ENCODE results near the gene CEP152.
A peak's percentile ranks its signal among the peaks of the same experiment; 100 is the strongest.

Gene CEP152

DNA sequence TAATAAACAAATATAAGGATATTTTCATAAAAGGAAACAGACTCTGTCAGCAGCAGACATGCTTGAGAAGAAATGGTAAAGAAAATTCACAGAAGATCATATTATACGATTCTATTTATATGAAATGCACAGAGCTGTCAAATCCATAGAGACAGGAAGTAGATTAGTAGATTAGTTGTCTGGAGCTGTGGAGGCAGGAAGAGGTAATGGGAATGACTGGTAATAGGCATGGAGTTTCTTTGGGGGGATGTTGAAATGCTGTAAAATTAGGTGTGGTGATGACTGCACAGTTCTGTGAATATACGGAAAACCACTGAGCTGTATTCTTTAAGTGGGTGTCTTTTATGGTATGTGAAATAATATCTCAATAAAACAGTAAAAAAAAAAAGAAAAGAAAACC, 35.3 kb downstream of the CEP152 start:
- TF ChIP-seq GATA1 (IDR thresholded peaks at IDR 0.05; ENCODE audit: low read depth, low read length) (no peak), POLR2A (IDR thresholded peaks at IDR 0.05; ENCODE audit: low read length) (no peak)
- DNase-seq: no peak

DNA sequence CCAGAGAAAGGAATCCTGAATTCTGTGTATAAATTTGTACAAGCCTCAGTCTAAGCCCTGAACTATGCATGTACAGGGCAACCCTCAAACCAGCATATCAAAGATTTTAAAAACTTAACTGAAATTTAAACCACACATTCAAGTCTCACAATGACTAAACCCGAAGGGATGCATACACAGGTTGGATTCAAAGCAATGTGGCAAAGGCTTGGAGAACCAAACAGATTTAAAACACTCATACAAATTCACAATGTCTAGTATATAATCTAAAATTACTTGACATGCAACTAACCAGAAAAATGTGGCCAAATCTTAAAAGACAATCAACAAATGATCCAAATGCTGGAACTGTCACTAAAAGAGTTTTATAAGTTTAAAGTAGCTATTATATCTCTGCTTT, 36.4 kb downstream of the CEP152 start:
- TF ChIP-seq POLR2A (IDR thresholded peaks at IDR 0.05; ENCODE audit: low read length) (no peak), GATA1 (IDR thresholded peaks at IDR 0.05; ENCODE audit: low read depth, low read length) (no peak)
- DNase-seq: no peak

GRCh38 chr15:48766196-48766595, 44.7 kb downstream of the CEP152 start:
- DNase-seq: peak in 1 of 2 experiments; percentile 7
- TF ChIP-seq GATA1 (IDR thresholded peaks at IDR 0.05; ENCODE audit: low read depth, low read length) (no peak), POLR2A (IDR thresholded peaks at IDR 0.05; ENCODE audit: low read length) (no peak)

GRCh38 chr15:48765022-48765421, 45.8 kb downstream of the CEP152 start:
- peak; percentile 29 to 35 for DNase-seq
- no peak for TF ChIP-seq POLR2A (IDR thresholded peaks at IDR 0.05; ENCODE audit: low read length)
- TF ChIP-seq GATA1 (IDR thresholded peaks at IDR 0.05; ENCODE audit: low read depth, low read length): no peak

DNA sequence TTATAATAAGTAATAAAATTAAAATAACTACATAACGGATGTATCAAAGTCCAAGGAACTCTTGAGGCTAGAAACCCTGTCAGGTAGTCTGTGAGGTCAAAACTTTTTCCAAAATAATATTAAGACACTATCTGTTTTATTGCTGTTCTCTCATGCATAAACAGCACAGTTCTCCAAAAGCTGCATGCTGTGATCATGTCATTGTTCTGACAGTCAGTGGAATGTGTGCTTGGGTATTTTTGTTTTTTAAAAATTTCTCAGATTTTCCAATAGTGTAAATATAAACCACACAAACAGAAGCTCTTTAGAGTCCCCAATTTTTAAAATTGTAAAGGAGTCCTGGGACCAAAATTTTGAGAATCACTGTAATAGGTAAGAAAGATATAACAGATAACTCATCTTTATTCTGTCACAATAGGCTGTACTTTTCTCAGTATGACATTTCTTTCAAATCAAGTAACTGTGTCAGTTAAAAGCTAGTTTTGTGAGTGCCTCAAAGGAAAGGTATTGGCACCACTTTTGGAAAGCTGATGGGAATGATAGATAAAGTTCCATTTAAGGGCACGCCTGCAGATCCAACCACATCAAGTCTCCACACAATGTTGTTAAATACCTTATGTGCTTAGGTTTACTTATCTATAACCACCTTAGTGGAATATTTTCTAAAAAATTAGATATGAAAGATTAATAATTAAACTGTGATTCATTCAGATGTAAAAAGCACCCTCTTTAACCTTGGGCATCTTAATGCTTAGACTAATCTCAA, 49.3 kb downstream of the CEP152 start:
- no peak for DNase-seq
- TF ChIP-seq GATA1 (IDR thresholded peaks at IDR 0.05; ENCODE audit: low read depth, low read length) (no peak), POLR2A (IDR thresholded peaks at IDR 0.05; ENCODE audit: low read length) (no peak)

- no peak for DNase-seq
- no peak for TF ChIP-seq GATA1 (IDR thresholded peaks at IDR 0.05; ENCODE audit: low read depth, low read length)
- no peak for TF ChIP-seq POLR2A (IDR thresholded peaks at IDR 0.05; ENCODE audit: low read length)
These were observed 50.9 kb downstream of the CEP152 start for GRCh38 chr15:48759921-48760320.

GRCh38 chr15:48757661-48758060, 53.2 kb downstream of the CEP152 start:
- no peak for DNase-seq

DNA sequence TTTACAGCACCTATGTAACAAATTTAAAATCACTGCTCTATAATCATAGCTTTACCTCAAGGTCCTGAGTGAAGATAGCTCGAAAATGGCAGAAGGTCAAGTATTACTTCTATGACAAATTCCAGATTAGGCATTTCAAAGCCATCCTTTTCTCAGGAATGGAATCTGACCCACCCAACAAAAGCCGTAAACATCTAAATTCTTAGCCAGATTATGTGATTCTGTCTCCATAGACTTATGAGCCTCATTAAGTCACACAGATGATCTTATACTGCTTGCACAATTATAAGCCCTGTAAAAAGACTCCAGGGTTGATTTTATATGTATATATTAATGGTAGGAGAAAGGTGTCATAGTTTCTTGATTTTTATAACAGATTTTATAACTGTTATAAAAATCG, 56.9 kb downstream of the CEP152 start:
- TF ChIP-seq GATA1 (IDR thresholded peaks at IDR 0.05; ENCODE audit: low read depth, low read length) (no peak), POLR2A (IDR thresholded peaks at IDR 0.05; ENCODE audit: low read length) (no peak)
- DNase-seq: no peak

More at GRCh38 chr15:48757661-48758060, 53.2 kb downstream of the CEP152 start:
- TF ChIP-seq GATA1 (IDR thresholded peaks at IDR 0.05; ENCODE audit: low read depth, low read length): no peak
- TF ChIP-seq POLR2A (IDR thresholded peaks at IDR 0.05; ENCODE audit: low read length): no peak

- TF ChIP-seq POLR2A (IDR thresholded peaks at IDR 0.05; ENCODE audit: low read length): no peak
- TF ChIP-seq GATA1 (IDR thresholded peaks at IDR 0.05; ENCODE audit: low read depth, low read length): no peak
These were observed 59.3 kb downstream of the CEP152 start for GRCh38 chr15:48751595-48751994.

DNA sequence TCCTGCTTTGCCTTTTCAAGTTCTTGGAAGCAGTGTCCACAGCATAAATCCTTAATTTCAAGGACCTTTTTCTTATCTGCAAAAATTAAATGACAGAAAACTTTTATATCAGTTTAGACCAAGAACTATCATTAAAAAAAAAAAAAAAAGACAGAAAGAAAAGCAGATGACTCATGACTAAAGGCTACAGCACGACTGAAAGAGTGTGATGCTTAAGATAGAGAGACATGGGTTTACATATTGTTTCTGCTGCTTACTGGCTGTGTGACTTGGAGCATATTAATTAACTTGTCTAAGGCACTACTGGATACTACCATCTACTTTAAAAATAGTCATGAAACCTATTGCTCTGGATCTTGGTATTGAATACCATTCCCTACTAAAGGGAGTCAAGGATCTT, 62.3 kb downstream of the CEP152 start:
- TF ChIP-seq GATA1 (IDR thresholded peaks at IDR 0.05; ENCODE audit: low read depth, low read length): no peak
- no peak for TF ChIP-seq POLR2A (IDR thresholded peaks at IDR 0.05; ENCODE audit: low read length)
- peak; percentile 8 to 19 for DNase-seq

More at GRCh38 chr15:48751595-48751994, 59.3 kb downstream of the CEP152 start:
- no peak for DNase-seq

GRCh38 chr15:48733615-48734014, 77.3 kb downstream of the CEP152 start:
- DNase-seq: no peak
- TF ChIP-seq GATA1 (IDR thresholded peaks at IDR 0.05; ENCODE audit: low read depth, low read length): no peak

DNA sequence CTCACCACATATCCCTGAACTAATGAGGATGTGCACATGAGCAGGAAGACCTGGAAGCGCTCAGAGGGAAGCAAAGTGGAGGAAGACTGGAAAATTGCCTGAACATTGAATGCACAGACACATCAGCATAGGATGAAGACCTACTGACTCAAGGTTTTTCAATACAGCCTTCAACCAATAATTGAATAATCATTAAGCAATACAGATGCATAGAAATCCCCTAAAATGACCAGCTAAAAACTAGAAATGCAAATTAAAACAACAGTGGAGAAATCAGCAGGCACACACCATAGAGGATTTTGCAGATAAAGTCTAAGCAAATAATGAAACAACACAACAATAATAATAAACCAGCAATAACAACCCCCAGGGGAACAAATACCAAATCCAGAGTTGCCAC, 80.4 kb downstream of the CEP152 start:
- no peak for DNase-seq

GRCh38 chr15:48723969-48724368, 86.9 kb downstream of the CEP152 start:
- TF ChIP-seq GATA1 (IDR thresholded peaks at IDR 0.05; ENCODE audit: low read depth, low read length) (no peak), POLR2A (IDR thresholded peaks at IDR 0.05; ENCODE audit: low read length) (no peak)

More for the DNA sequence above, 80.4 kb downstream of the CEP152 start:
- TF ChIP-seq POLR2A (IDR thresholded peaks at IDR 0.05; ENCODE audit: low read length): no peak
- no peak for TF ChIP-seq GATA1 (IDR thresholded peaks at IDR 0.05; ENCODE audit: low read depth, low read length)

DNA sequence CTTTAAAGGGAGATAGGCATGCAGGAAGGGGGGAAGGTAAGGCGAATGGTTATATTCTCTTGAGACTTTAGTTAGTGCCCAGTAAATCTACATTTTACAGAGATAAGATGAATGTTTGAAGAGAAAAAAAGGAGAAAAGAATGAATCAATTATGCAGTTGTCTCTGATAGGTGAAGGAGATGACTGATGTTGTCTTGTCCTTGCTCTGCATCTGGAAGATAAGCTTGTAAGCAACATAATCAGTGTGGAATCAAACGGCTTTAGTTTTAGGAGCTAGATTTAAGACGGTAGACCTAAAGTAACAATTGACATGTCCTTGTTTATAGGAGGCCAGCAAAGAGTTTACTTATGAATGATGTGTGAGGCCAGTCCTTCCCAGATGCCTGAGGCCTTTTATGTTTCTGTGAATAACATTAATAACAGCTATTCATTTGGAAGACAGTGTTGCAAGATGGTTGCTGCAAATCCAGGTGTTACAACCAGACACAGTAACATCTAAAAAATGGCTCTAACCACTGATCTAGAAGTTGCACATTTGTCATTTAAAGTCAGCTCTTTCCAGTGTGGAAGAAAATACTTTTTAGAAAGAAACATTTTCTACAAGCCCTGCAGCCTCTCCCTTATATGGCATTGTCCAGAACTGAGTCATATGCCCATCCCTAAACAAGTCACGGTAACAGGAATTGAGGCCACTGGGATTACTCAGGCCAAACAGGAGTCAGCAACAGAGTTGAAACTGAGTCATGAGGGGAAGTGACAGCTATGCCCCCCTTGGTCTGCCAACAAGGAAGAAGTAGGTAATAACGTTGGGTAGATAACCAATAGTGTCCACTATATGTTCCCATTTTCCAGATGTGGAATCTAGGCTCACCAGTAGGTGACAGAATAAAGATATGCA, 87.9 kb downstream of the CEP152 start:
- TF ChIP-seq POLR2A (IDR thresholded peaks at IDR 0.05; ENCODE audit: low read length): no peak
- no peak for TF ChIP-seq GATA1 (IDR thresholded peaks at IDR 0.05; ENCODE audit: low read depth, low read length)
- peak; percentile 31 to 44 for DNase-seq

More at GRCh38 chr15:48723969-48724368, 86.9 kb downstream of the CEP152 start:
- no peak for DNase-seq

All from erythroblast (primary cell).